K562 (cell line): ENCODE results near the gene C2CD2L. TPM values are rescaled to one million over a fixed set of nuclear protein-coding genes. Genes with fewer than 3 reads are reported as not detected.

ENCODE experiments used
- E2F6 ChIP-seq, 2 experiments: IDR thresholded peaks; 2 replicates each; pipeline ENCODE4 v1.6.1; 2011; ENCODE audit warnings: borderline replicate concordance in 1 of 2, control low read depth in 1 of 2, low read depth in 1 of 2, low read length in 1 of 2, mild to moderate bottlenecking in 1 of 2, mixed read lengths in 1 of 2, moderate library complexity in 1 of 2; ENCODE audit not compliant: insufficient read depth in 1 of 2, insufficient read length in 1 of 2, poor library complexity in 1 of 2, severe bottlenecking in 1 of 2; ENCODE audit errors: extremely low read depth in 1 of 2
- FOXP4 ChIP-seq: sonication (generic); formaldehyde crosslinking; IDR thresholded peaks from 2 replicates; pipeline ENCODE4 v1.8.0; 2022; ENCODE audit warnings: mild to moderate bottlenecking, missing genetic modification reagents, borderline replicate concordance
- HMBOX1 ChIP-seq: sonication (generic); IDR thresholded peaks from 2 replicates; pipeline ENCODE4 v1.6.1; 2016
- NRF1 ChIP-seq, 2 experiments: fragments of 450-650 bp; IDR thresholded peaks in 1 of 2; conservative IDR thresholded peaks in 1 of 2; 2 replicates each; pipeline ENCODE4 v1.6.1; 2014; ENCODE audit warnings: mild to moderate bottlenecking in 2 of 2
- PKNOX1 ChIP-seq: fragments of 450-650 bp; IDR thresholded peaks from 2 replicates; pipeline ENCODE4 v1.6.1; 2016
- POLR2AphosphoS5 ChIP-seq: IDR thresholded peaks from 2 replicates; pipeline ENCODE4 v1.6.1; 2011; ENCODE audit warnings: mild to moderate bottlenecking, low read depth, low read length, moderate library complexity; ENCODE audit not compliant: control insufficient read depth, insufficient read depth
- RBFOX2 ChIP-seq: fragments of 200-400 bp; formaldehyde crosslinking; IDR thresholded peaks from 2 replicates; pipeline ENCODE4 v1.6.1; 2017; ENCODE audit warnings: low read depth, mild to moderate bottlenecking, low read length, moderate library complexity
- SIN3B ChIP-seq: fragments of 450-650 bp; IDR thresholded peaks from 2 replicates; pipeline ENCODE4 v1.6.1; 2017; ENCODE audit warnings: low read depth, mild to moderate bottlenecking, moderate library complexity
- SNIP1 ChIP-seq: fragments of 450-650 bp; IDR thresholded peaks from 2 replicates; pipeline ENCODE4 v1.7.1; 2017; ENCODE audit warnings: low read depth, mild to moderate bottlenecking
- TCFL5 ChIP-seq: fragments of 250-450 bp; sonication (Bioruptor Pico); conservative IDR thresholded peaks from 2 replicates; pipeline ENCODE4 v1.6.1; 2021; ENCODE audit warnings: mild to moderate bottlenecking, moderate library complexity, matching md5 sums
- ZBTB43 ChIP-seq: sonication (generic); formaldehyde crosslinking; IDR thresholded peaks from 2 replicates; pipeline ENCODE4 v1.8.0; 2023; ENCODE audit warnings: mild to moderate bottlenecking, missing genetic modification reagents
- ZMIZ1 ChIP-seq, 2 experiments: fragments of 150-350 bp in 1 of 2; IDR thresholded peaks; 2 replicates each; pipeline ENCODE4 v1.6.1; 2012 to 2016; ENCODE audit warnings: low read depth in 2 of 2, low read length in 2 of 2, mild to moderate bottlenecking in 1 of 2, moderate library complexity in 1 of 2
- ZNF232 ChIP-seq: sonication (generic); formaldehyde crosslinking; IDR thresholded peaks from 2 replicates; pipeline ENCODE4 v1.8.0; 2022; ENCODE audit warnings: mild to moderate bottlenecking, missing genetic modification reagents
- ZNF431 ChIP-seq: sonication (generic); formaldehyde crosslinking; IDR thresholded peaks from 2 replicates; pipeline ENCODE4 v1.8.0; 2022; ENCODE audit warnings: mild to moderate bottlenecking, missing genetic modification reagents
- polyA plus RNA-seq, 8 experiments: library from polyadenylated mRNA; depleted of rRNA in 4 of 8; stranded (reverse) in 5 of 8; unstranded in 3 of 8; fragments of >200 nt; fragmentation: Nextera tagmentation in 2 of 8; fragmentation: Illumina TruSeq in 1 of 8; extraction: Ambion mirVana in 2 of 8; extraction: Trizol in 1 of 8; gene quantifications; 2 replicates each; pipeline versions ENCODE4 v1.2.1 to v1.2.3, GENCODE V29; 2011 to 2014; ENCODE audit warnings: inconsistent platforms in 1 of 8, missing spikeins in 1 of 8
- total RNA-seq, 7 experiments: library from RNA; depleted of rRNA in 6 of 7; stranded (reverse); fragments of >200 nt in 6 of 7; fragmentation: Illumina TruSeq in 2 of 7; extraction: Trizol in 2 of 7; gene quantifications; 2 replicates each; pipeline versions ENCODE4 v1.2.1 to v1.2.3, GENCODE V29; 2011 to 2021; ENCODE audit warnings: low replicate concordance in 1 of 7

Gene C2CD2L
- total and polyA plus RNA-seq, 9 of the 15 experiments (the other 6 are each of a cell fraction or from before 2014, with no cell fraction given) = 0.66 to 41.2 (median 14.8) TPM

- TF ChIP-seq ZBTB43 (CRISPR knock-in tag) = 0 out of 2 replicates have a peak, but pooled peaks have one; percentile 60
- peak; percentile 54; the same call in 1 of the 2 replicates for TF ChIP-seq SIN3B
- peak; percentile 8; the same call in 1 of the 2 replicates for TF ChIP-seq POLR2AphosphoS5
- no peak for TF ChIP-seq TCFL5 (CRISPR knock-in tag)
- peak; percentile 90 for TF ChIP-seq ZNF232 (CRISPR knock-in tag)
- TF ChIP-seq PKNOX1 = peak; percentile 99
- peak; percentile 96 to 98 for TF ChIP-seq E2F6 (IDR thresholded peaks at IDR 0.05; ENCODE audit: borderline replicate concordance in 1 of 2, extremely low read depth in 1 of 2, insufficient read depth in 1 of 2, insufficient read length in 1 of 2, low read depth in 1 of 2, low read length in 1 of 2, poor library complexity in 1 of 2, severe bottlenecking in 1 of 2)
- TF ChIP-seq SNIP1 = peak; percentile 35; the same call in 1 of the 2 replicates
- TF ChIP-seq HMBOX1 = no peak
- peak; percentile 83 for TF ChIP-seq RBFOX2
- TF ChIP-seq ZMIZ1 (IDR thresholded peaks at IDR 0.05; ENCODE audit: low read depth in 2 of 2, low read length in 2 of 2) = no peak
- TF ChIP-seq FOXP4 (CRISPR knock-in tag) = 0 out of 2 replicates have a peak, but pooled peaks have one; percentile 85
- peak; percentile 69 for TF ChIP-seq ZNF431 (CRISPR knock-in tag)
- peak; percentile 99 to 100 for TF ChIP-seq NRF1 (conservative IDR thresholded peaks at IDR 0.05 in 1 of 2, IDR thresholded peaks at IDR 0.05 in 1 of 2)
Measured at GRCh38 chr11:119121008-119121810, 14.1 kb downstream of the C2CD2L start, which contains the start of gene HINFP (continued).
